Mammary epithelial cell (primary cell): ENCODE measurements around the gene BCCIP.

Source experiments
- CTCF ChIP-seq, 2 donors: IDR thresholded peaks in 1 of 2; conservative IDR thresholded peaks in 1 of 2; 2 replicates each; pipeline ENCODE4 v1.5.1; 2011 to 2012; ENCODE audit warnings: inconsistent platforms in 2 of 2, low read length in 2 of 2, mild to moderate bottlenecking in 2 of 2, control low read depth in 1 of 2, low read depth in 1 of 2; ENCODE audit not compliant: insufficient read depth in 1 of 2; ENCODE audit errors: extremely low read depth in 1 of 2
- EZH2 ChIP-seq: IDR thresholded peaks from 2 replicates; pipeline ENCODE4 v1.6.1; 2012; ENCODE audit warnings: low read length, inconsistent platforms, borderline replicate concordance

- no peak for TF ChIP-seq CTCF (conservative IDR thresholded peaks at IDR 0.05 in 1 of 2, IDR thresholded peaks at IDR 0.05 in 1 of 2; ENCODE audit: extremely low read depth in 1 of 2, insufficient read depth in 1 of 2, low read depth in 1 of 2, low read length in 2 of 2)
- no peak for TF ChIP-seq EZH2
Observed at GRCh38 chr10:125775491-125776106, 47.7 kb upstream of the BCCIP start, which contains the start of gene MMP21.
